Ishikawa (cell line): ENCODE results near the gene SLC15A3.

ENCODE experiments used
- CEBPB ChIP-seq: IDR thresholded peaks from 2 replicates; pipeline ENCODE4 v1.6.1; 2012
- CREB1 ChIP-seq: IDR thresholded peaks from 2 replicates; pipeline ENCODE4 v1.6.1; 2012; ENCODE audit warnings: low read depth
- EGR1 ChIP-seq: IDR thresholded peaks from 2 replicates; pipeline ENCODE4 v1.6.1; 2012
- EP300 ChIP-seq: IDR thresholded peaks from 2 replicates; pipeline ENCODE4 v1.6.1; 2012; ENCODE audit warnings: borderline replicate concordance
- FOXM1 ChIP-seq: IDR thresholded peaks from 2 replicates; pipeline ENCODE4 v1.6.1; 2012; ENCODE audit warnings: low read depth, borderline replicate concordance
- MAX ChIP-seq: IDR thresholded peaks from 2 replicates; pipeline ENCODE4 v1.6.1; 2012
- NFIC ChIP-seq: IDR thresholded peaks from 2 replicates; pipeline ENCODE4 v1.6.1; 2012
- RAD21 ChIP-seq: IDR thresholded peaks from 2 replicates; pipeline ENCODE4 v1.6.1; 2012; ENCODE audit warnings: low read depth
- REST ChIP-seq: IDR thresholded peaks from 2 replicates; pipeline ENCODE4 v1.6.1; 2012; ENCODE audit warnings: low read depth, mild to moderate bottlenecking
- TAF1 ChIP-seq: IDR thresholded peaks from 2 replicates; pipeline ENCODE4 v1.6.1; 2012; ENCODE audit warnings: low read depth, mild to moderate bottlenecking
- TCF12 ChIP-seq: IDR thresholded peaks from 2 replicates; pipeline ENCODE4 v1.6.1; 2012; ENCODE audit warnings: low read depth
- TEAD4 ChIP-seq: IDR thresholded peaks from 2 replicates; pipeline ENCODE4 v1.6.1; 2012
- USF1 ChIP-seq: IDR thresholded peaks from 2 replicates; pipeline ENCODE4 v1.6.1; 2012
- YY1 ChIP-seq: IDR thresholded peaks from 2 replicates; pipeline ENCODE4 v1.6.1; 2012; ENCODE audit warnings: low read depth
- ZBTB7A ChIP-seq: IDR thresholded peaks from 2 replicates; pipeline ENCODE4 v1.6.1; 2012; ENCODE audit warnings: low read depth

The SLC15A3 gene

GRCh38 chr11:60891103-60891741, 60.8 kb downstream of the SLC15A3 start:
- TF ChIP-seq EGR1 (no peak), YY1 (no peak), CEBPB (no peak), ZBTB7A (no peak), CREB1 (no peak), MAX (no peak), TAF1 (no peak), RAD21 (no peak), TEAD4 (no peak), EP300 (no peak)

- TF ChIP-seq ZBTB7A (no peak), MAX (no peak), CEBPB (no peak), RAD21 (no peak), REST (no peak), TCF12 (no peak), EGR1 (no peak), EP300 (no peak), FOXM1 (no peak)
Observed at GRCh38 chr11:60890696-60891095, 61.3 kb downstream of the SLC15A3 start.

GRCh38 chr11:60889869-60890311, 62.1 kb downstream of the SLC15A3 start:
- no peak for TF ChIP-seq TCF12
- no peak for TF ChIP-seq MAX
- TF ChIP-seq TAF1, result no peak
- no peak for TF ChIP-seq EGR1
- no peak for TF ChIP-seq EP300
- no peak for TF ChIP-seq USF1
- TF ChIP-seq ZBTB7A, result no peak
- TF ChIP-seq NFIC, result no peak
- no peak for TF ChIP-seq YY1
- no peak for TF ChIP-seq CREB1
- TF ChIP-seq TEAD4, result no peak
- TF ChIP-seq RAD21, result no peak
- no peak for TF ChIP-seq FOXM1
- TF ChIP-seq REST, result no peak
- TF ChIP-seq CEBPB, result no peak

GRCh38 chr11:60887556-60887955, 64.4 kb downstream of the SLC15A3 start:
- TF ChIP-seq RAD21 (peak; percentile 62), EGR1 (no peak)
